HL-60 (cell line): ENCODE results near the gene ZBTB21.

Experiments
- DNase-seq, 2 experiments: peaks; one replicate each; pipeline ENCODE4 v3.0.0-alpha.2; 2010 to 2020; ENCODE audit warnings: low read depth in 1 of 2, low spot score in 1 of 2
- H3K27ac ChIP-seq: fragments of 250-450 bp; sonication (Bioruptor Pico); replicated peaks from 2 replicates; pipeline ENCODE4 v1.5.1; 2020; ENCODE audit warnings: mild to moderate bottlenecking, moderate library complexity
- H3K27me3 ChIP-seq: fragments of 250-450 bp; sonication (Bioruptor Pico); 2 replicates; pipeline ENCODE4 v1.5.1; 2021; ENCODE audit warnings: mild to moderate bottlenecking, moderate library complexity; ENCODE audit not compliant: insufficient read depth, poor library complexity, severe bottlenecking
- H3K4me3 ChIP-seq: replicated peaks from 2 replicates; pipeline ENCODE4 v1.5.1; 2011; ENCODE audit warnings: mild to moderate bottlenecking, control low read depth, low read length; ENCODE audit not compliant: insufficient read depth
- GABPA ChIP-seq: IDR thresholded peaks from 2 replicates; pipeline ENCODE4 v1.6.1; 2012; ENCODE audit warnings: low read depth
- POLR2AphosphoS5 ChIP-seq: IDR thresholded peaks from 2 replicates; pipeline ENCODE4 v1.6.1; 2012; ENCODE audit warnings: low read depth
- SPI1 ChIP-seq: IDR thresholded peaks from 2 replicates; pipeline ENCODE4 v1.6.1; 2012; ENCODE audit warnings: low read depth, mild to moderate bottlenecking, borderline replicate concordance
- TF ChIP-seq, protein P1 (sequence below): IDR thresholded peaks from 2 replicates; pipeline ENCODE4 v1.6.1; 2012; ENCODE audit warnings: low read depth; ENCODE audit not compliant: insufficient replicate concordance
- TF ChIP-seq, protein P2 (sequence below): IDR thresholded peaks from one replicate; pipeline ENCODE4 v1.5.1; 2011; ENCODE audit warnings: low read length, control low read depth, inconsistent platforms; ENCODE audit not compliant: insufficient read depth

ZBTB21 gene

DNA sequence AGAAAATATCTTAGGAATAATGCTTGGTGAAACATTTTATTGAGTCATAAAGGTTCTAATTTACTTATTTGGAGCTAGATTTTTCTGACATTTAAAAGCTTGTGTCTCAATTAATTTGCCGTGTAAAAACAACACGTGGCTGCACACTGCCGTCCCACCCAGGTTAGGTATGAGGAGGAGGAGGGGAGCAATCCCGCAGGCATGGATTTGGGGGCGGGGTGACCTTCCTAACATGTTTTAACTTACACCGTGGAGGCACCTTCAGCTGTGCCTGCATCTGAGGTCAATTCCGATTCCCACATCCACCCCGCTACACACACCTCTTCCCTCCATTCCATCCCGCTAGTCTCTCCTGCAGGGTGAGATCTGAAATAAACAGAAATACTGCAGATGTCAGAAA is 32.5 kb upstream of the ZBTB21 start:
- TF ChIP-seq SPI1: no peak
- no peaks in the 10 kb centered on the region for H3K27me3 ChIP-seq
- H3K27ac ChIP-seq: no peak overlapping the region
- no peak overlapping the region for H3K4me3 ChIP-seq
- no peak for DNase-seq

DNA sequence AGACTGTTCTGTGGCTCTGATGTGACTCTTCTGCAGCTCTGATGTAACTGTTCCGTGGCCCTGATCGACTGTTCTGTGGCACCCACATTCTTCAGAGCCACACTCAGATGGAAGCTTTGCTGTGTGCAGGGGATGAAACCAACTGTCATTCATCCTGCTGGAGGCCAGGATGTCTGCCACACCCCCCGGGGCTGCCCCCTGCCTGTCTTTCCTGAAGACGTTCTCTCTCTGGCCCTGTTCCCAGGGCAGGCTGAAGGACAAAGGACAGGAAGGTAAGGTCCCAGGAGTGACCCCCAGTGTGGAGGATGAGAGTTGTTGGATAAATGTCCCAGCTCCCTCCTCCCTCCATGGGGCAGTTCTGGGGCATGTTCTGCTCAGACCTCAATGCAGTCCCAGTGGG is 31.6 kb upstream of the ZBTB21 start:
- TF ChIP-seq POLR2AphosphoS5 (no peak), GABPA (no peak), SPI1 (no peak)
- TF ChIP-seq, protein P1, sequence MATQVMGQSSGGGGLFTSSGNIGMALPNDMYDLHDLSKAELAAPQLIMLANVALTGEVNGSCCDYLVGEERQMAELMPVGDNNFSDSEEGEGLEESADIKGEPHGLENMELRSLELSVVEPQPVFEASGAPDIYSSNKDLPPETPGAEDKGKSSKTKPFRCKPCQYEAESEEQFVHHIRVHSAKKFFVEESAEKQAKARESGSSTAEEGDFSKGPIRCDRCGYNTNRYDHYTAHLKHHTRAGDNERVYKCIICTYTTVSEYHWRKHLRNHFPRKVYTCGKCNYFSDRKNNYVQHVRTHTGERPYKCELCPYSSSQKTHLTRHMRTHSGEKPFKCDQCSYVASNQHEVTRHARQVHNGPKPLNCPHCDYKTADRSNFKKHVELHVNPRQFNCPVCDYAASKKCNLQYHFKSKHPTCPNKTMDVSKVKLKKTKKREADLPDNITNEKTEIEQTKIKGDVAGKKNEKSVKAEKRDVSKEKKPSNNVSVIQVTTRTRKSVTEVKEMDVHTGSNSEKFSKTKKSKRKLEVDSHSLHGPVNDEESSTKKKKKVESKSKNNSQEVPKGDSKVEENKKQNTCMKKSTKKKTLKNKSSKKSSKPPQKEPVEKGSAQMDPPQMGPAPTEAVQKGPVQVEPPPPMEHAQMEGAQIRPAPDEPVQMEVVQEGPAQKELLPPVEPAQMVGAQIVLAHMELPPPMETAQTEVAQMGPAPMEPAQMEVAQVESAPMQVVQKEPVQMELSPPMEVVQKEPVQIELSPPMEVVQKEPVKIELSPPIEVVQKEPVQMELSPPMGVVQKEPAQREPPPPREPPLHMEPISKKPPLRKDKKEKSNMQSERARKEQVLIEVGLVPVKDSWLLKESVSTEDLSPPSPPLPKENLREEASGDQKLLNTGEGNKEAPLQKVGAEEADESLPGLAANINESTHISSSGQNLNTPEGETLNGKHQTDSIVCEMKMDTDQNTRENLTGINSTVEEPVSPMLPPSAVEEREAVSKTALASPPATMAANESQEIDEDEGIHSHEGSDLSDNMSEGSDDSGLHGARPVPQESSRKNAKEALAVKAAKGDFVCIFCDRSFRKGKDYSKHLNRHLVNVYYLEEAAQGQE: no peak
- TF ChIP-seq, protein P2, sequence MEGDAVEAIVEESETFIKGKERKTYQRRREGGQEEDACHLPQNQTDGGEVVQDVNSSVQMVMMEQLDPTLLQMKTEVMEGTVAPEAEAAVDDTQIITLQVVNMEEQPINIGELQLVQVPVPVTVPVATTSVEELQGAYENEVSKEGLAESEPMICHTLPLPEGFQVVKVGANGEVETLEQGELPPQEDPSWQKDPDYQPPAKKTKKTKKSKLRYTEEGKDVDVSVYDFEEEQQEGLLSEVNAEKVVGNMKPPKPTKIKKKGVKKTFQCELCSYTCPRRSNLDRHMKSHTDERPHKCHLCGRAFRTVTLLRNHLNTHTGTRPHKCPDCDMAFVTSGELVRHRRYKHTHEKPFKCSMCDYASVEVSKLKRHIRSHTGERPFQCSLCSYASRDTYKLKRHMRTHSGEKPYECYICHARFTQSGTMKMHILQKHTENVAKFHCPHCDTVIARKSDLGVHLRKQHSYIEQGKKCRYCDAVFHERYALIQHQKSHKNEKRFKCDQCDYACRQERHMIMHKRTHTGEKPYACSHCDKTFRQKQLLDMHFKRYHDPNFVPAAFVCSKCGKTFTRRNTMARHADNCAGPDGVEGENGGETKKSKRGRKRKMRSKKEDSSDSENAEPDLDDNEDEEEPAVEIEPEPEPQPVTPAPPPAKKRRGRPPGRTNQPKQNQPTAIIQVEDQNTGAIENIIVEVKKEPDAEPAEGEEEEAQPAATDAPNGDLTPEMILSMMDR: no peak
- Histone ChIP-seq H3K4me3 (no peak overlapping the region), H3K27me3 (no peaks in the 10 kb centered on the region), H3K27ac (no peak overlapping the region)
- no peak for DNase-seq

DNA sequence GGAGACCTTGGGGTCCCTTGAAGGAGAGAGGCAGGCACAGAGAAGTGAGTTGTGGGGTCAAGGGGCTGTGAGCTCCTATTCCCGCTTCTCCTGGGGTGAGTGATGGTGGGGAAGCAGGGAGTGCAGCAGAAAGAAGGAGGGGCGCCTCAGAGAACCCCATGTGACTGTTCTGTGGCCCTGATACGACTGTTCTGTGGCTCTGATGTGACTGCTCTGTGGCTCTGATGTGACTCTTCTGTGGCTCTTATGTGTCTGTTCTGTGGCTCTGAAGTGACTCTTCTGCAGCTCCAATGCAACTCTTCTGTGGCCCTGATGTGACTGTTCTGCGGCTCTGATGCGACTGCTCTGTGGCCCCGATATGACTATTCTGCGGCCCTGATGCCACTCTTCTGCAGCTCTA is 31.1 kb upstream of the ZBTB21 start:
- no peak for TF ChIP-seq SPI1
- TF ChIP-seq, protein P1: no peak
- no peak for TF ChIP-seq GABPA
- TF ChIP-seq POLR2AphosphoS5: no peak
- TF ChIP-seq, protein P2: no peak
- Histone ChIP-seq H3K27me3 (no peaks in the 10 kb centered on the region), H3K4me3 (no peak overlapping the region), H3K27ac (no peak overlapping the region)
- no peak for DNase-seq

DNA sequence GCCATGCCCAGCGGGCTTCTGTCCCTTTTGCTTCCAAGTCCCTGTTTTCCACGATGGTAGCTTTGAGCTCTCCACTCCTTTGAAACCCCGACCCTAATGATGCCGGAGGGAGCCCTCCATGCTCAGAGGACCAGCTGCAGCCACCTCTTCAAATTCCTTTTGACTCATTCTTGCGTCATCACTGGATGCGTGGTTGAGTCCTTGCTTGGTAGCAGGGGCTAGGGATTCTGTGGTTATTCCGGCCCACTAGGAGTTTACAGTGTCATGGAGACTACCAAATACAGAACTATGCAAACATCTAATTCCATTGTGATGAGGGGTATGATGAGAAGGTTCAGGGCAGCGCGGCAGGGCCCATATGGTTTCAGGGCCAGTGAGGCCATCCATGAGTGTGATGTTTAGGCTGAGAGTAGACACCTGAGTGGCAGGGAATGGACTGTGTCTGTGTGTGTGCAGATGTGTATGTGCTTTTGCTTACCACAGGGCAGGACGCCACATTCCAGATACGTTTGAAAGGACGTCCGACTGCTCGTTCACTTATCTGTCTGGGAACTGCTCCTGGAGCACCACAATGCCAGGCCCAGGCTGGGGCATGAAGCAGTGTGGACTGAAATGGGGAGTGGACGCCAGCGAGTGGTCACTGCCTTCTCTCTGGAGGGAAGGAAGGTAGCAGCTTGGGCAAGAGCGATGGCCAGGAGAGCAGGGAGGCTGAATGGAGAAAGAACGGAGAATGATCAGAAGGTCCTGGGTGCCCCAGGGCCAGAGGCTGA is 30.4 kb upstream of the ZBTB21 start:
- Histone ChIP-seq H3K27ac (no peak overlapping the region), H3K27me3 (no peaks in the 10 kb centered on the region), H3K4me3 (no peak overlapping the region)
- no peak for DNase-seq
- TF ChIP-seq SPI1 (no peak), GABPA (no peak), POLR2AphosphoS5 (no peak)
- TF ChIP-seq, protein P2: no peak
- TF ChIP-seq, protein P1: no peak
